HepG2 (cell line): Measurements from ENCODE around the gene PJA2. TPM values are rescaled to one million over a fixed set of nuclear protein-coding genes. Genes with fewer than 3 reads are reported as not detected.

ENCODE experiments used
- KDM2A ChIP-seq: sonication (generic); formaldehyde crosslinking; IDR thresholded peaks from 2 replicates; pipeline ENCODE4 v1.4.0; 2020; ENCODE audit warnings: low read depth, missing genetic modification reagents, borderline replicate concordance
- NCOA2 ChIP-seq: sonication (generic); formaldehyde crosslinking; IDR thresholded peaks from 2 replicates; pipeline ENCODE4 v1.8.0; 2022; ENCODE audit warnings: inconsistent platforms
- PAX8 ChIP-seq: sonication (generic); formaldehyde crosslinking; IDR thresholded peaks from 2 replicates; pipeline ENCODE4 v1.8.0; 2022; ENCODE audit warnings: mild to moderate bottlenecking, missing genetic modification reagents, borderline replicate concordance
- SP1 ChIP-seq, 2 experiments: fragments of 450-650 bp in 1 of 2; sonication (generic) in 1 of 2; formaldehyde crosslinking in 1 of 2; IDR thresholded peaks; 2 replicates each; pipeline versions ENCODE4 v1.4.0 to v1.6.1; 2016 to 2020; ENCODE audit warnings: missing genetic modification reagents in 1 of 2
- polyA plus RNA-seq, 8 experiments: library from polyadenylated mRNA; depleted of rRNA in 3 of 8; stranded (reverse) in 7 of 8; unstranded in 1 of 8; fragments of >200 nt; fragmentation: Illumina TruSeq in 4 of 8; extraction: Trizol in 4 of 8; gene quantifications; 2 replicates each; pipeline versions ENCODE4 v1.2.1 to v1.2.3, GENCODE V29; 2011 to 2016; ENCODE audit warnings: low read depth in 4 of 8, missing spikeins in 1 of 8, mixed read lengths in 1 of 8; ENCODE audit not compliant: insufficient read depth in 1 of 8
- total RNA-seq, 5 experiments: library from RNA; depleted of rRNA; stranded (reverse); fragments of >200 nt; fragmentation: Illumina TruSeq; extraction: Trizol; gene quantifications; 2 replicates each; pipeline ENCODE4 v1.2.3, GENCODE V29; 2016; ENCODE audit warnings: low read depth in 1 of 5
- TF ChIP-seq, protein P1 (sequence below): sonication (generic); formaldehyde crosslinking; IDR thresholded peaks from 2 replicates; pipeline ENCODE4 v1.5.0; 2020; ENCODE audit warnings: mild to moderate bottlenecking, missing genetic modification reagents
- TF ChIP-seq, protein P2 (sequence below): IDR thresholded peaks from 2 replicates; pipeline ENCODE4 v1.6.1; 2016
- TF ChIP-seq, protein P3 (sequence below): sonication (generic); formaldehyde crosslinking; IDR thresholded peaks from 2 replicates; pipeline ENCODE4 v1.4.0; 2020; ENCODE audit warnings: missing genetic modification reagents
- TF ChIP-seq, protein P4 (sequence below): sonication (generic); formaldehyde crosslinking; IDR thresholded peaks from 2 replicates; pipeline ENCODE4 v1.4.0; 2020; ENCODE audit warnings: missing genetic modification reagents
- TF ChIP-seq, protein P5 (sequence below): sonication (generic); formaldehyde crosslinking; conservative IDR thresholded peaks from 2 replicates; pipeline ENCODE4 v1.8.0; 2022; ENCODE audit warnings: missing genetic modification reagents
- TF ChIP-seq, protein P6 (sequence below): sonication (generic); formaldehyde crosslinking; IDR thresholded peaks from 2 replicates; pipeline ENCODE4 v1.8.1; 2023; ENCODE audit warnings: missing genetic modification reagents, mild to moderate bottlenecking, borderline replicate concordance

The PJA2 gene
- total and polyA plus RNA-seq, 2 of the 13 experiments (the other 11 are each of a cell fraction or from before 2014, with no cell fraction given) = 39.4 to 41.4 TPM

DNA sequence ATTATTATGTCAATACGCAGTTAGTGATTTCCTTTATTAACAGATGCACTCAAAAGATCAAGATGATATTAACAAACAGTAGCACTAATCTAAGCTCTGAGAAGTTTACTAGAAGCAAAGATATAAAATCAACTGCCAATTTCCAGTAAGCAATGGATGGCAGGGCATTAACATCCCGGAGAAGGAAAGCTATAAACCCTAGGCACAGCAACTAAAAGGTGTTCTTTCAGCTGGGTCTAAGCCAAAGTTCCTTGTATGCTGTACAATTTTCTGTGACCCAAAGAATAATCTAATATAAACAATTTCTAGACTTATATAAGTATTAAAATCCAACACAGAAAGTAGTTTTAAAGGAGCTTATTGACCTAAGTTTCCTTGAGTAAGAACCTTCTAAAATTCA is 39.4 kb downstream of the PJA2 start (continued):
- TF ChIP-seq, protein P1, sequence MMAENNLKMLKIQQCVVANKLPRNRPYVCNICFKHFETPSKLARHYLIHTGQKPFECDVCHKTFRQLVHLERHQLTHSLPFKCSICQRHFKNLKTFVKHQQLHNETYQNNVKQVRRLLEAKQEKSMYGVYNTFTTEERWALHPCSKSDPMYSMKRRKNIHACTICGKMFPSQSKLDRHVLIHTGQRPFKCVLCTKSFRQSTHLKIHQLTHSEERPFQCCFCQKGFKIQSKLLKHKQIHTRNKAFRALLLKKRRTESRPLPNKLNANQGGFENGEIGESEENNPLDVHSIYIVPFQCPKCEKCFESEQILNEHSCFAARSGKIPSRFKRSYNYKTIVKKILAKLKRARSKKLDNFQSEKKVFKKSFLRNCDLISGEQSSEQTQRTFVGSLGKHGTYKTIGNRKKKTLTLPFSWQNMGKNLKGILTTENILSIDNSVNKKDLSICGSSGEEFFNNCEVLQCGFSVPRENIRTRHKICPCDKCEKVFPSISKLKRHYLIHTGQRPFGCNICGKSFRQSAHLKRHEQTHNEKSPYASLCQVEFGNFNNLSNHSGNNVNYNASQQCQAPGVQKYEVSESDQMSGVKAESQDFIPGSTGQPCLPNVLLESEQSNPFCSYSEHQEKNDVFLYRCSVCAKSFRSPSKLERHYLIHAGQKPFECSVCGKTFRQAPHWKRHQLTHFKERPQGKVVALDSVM (CRISPR knock-in tag) = no peak
- TF ChIP-seq, protein P2, sequence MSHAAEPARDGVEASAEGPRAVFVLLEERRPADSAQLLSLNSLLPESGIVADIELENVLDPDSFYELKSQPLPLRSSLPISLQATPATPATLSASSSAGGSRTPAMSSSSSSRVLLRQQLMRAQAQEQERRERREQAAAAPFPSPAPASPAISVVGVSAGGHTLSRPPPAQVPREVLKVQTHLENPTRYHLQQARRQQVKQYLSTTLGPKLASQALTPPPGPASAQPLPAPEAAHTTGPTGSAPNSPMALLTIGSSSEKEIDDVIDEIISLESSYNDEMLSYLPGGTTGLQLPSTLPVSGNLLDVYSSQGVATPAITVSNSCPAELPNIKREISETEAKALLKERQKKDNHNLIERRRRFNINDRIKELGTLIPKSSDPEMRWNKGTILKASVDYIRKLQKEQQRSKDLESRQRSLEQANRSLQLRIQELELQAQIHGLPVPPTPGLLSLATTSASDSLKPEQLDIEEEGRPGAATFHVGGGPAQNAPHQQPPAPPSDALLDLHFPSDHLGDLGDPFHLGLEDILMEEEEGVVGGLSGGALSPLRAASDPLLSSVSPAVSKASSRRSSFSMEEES (CRISPR knock-in tag) = no peak
- TF ChIP-seq, protein P3, sequence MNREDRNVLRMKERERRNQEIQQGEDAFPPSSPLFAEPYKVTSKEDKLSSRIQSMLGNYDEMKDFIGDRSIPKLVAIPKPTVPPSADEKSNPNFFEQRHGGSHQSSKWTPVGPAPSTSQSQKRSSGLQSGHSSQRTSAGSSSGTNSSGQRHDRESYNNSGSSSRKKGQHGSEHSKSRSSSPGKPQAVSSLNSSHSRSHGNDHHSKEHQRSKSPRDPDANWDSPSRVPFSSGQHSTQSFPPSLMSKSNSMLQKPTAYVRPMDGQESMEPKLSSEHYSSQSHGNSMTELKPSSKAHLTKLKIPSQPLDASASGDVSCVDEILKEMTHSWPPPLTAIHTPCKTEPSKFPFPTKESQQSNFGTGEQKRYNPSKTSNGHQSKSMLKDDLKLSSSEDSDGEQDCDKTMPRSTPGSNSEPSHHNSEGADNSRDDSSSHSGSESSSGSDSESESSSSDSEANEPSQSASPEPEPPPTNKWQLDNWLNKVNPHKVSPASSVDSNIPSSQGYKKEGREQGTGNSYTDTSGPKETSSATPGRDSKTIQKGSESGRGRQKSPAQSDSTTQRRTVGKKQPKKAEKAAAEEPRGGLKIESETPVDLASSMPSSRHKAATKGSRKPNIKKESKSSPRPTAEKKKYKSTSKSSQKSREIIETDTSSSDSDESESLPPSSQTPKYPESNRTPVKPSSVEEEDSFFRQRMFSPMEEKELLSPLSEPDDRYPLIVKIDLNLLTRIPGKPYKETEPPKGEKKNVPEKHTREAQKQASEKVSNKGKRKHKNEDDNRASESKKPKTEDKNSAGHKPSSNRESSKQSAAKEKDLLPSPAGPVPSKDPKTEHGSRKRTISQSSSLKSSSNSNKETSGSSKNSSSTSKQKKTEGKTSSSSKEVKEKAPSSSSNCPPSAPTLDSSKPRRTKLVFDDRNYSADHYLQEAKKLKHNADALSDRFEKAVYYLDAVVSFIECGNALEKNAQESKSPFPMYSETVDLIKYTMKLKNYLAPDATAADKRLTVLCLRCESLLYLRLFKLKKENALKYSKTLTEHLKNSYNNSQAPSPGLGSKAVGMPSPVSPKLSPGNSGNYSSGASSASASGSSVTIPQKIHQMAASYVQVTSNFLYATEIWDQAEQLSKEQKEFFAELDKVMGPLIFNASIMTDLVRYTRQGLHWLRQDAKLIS (CRISPR knock-in tag) = no peak
- TF ChIP-seq, protein P4, sequence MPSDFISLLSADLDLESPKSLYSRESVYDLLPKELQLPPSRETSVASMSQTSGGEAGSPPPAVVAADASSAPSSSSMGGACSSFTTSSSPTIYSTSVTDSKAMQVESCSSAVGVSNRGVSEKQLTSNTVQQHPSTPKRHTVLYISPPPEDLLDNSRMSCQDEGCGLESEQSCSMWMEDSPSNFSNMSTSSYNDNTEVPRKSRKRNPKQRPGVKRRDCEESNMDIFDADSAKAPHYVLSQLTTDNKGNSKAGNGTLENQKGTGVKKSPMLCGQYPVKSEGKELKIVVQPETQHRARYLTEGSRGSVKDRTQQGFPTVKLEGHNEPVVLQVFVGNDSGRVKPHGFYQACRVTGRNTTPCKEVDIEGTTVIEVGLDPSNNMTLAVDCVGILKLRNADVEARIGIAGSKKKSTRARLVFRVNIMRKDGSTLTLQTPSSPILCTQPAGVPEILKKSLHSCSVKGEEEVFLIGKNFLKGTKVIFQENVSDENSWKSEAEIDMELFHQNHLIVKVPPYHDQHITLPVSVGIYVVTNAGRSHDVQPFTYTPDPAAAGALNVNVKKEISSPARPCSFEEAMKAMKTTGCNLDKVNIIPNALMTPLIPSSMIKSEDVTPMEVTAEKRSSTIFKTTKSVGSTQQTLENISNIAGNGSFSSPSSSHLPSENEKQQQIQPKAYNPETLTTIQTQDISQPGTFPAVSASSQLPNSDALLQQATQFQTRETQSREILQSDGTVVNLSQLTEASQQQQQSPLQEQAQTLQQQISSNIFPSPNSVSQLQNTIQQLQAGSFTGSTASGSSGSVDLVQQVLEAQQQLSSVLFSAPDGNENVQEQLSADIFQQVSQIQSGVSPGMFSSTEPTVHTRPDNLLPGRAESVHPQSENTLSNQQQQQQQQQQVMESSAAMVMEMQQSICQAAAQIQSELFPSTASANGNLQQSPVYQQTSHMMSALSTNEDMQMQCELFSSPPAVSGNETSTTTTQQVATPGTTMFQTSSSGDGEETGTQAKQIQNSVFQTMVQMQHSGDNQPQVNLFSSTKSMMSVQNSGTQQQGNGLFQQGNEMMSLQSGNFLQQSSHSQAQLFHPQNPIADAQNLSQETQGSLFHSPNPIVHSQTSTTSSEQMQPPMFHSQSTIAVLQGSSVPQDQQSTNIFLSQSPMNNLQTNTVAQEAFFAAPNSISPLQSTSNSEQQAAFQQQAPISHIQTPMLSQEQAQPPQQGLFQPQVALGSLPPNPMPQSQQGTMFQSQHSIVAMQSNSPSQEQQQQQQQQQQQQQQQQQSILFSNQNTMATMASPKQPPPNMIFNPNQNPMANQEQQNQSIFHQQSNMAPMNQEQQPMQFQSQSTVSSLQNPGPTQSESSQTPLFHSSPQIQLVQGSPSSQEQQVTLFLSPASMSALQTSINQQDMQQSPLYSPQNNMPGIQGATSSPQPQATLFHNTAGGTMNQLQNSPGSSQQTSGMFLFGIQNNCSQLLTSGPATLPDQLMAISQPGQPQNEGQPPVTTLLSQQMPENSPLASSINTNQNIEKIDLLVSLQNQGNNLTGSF (CRISPR knock-in tag) = no peak
- no peak for TF ChIP-seq SP1 (IDR thresholded peaks at IDR 0.05)
- no peak for TF ChIP-seq SP1 (CRISPR knock-in tag; IDR thresholded peaks at IDR 0.05)
- no peak for TF ChIP-seq PAX8 (CRISPR knock-in tag)
- TF ChIP-seq, protein P5, sequence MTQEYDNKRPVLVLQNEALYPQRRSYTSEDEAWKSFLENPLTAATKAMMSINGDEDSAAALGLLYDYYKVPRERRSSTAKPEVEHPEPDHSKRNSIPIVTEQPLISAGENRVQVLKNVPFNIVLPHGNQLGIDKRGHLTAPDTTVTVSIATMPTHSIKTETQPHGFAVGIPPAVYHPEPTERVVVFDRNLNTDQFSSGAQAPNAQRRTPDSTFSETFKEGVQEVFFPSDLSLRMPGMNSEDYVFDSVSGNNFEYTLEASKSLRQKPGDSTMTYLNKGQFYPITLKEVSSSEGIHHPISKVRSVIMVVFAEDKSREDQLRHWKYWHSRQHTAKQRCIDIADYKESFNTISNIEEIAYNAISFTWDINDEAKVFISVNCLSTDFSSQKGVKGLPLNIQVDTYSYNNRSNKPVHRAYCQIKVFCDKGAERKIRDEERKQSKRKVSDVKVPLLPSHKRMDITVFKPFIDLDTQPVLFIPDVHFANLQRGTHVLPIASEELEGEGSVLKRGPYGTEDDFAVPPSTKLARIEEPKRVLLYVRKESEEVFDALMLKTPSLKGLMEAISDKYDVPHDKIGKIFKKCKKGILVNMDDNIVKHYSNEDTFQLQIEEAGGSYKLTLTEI (CRISPR knock-in tag) = no peak
- TF ChIP-seq NCOA2 (CRISPR knock-in tag) = no peak
- TF ChIP-seq, protein P6, sequence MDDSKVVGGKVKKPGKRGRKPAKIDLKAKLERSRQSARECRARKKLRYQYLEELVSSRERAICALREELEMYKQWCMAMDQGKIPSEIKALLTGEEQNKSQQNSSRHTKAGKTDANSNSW (CRISPR knock-in tag) = no peak
- TF ChIP-seq KDM2A (CRISPR knock-in tag) = no peak
